ENCODE data around the gene PCF11.
"Not testable (repeated sequence)": the region's sequence is repeated elsewhere in the genome, so short reads cannot be mapped to it uniquely, and the experiment has no call there.

The PCF11 gene

DNA sequence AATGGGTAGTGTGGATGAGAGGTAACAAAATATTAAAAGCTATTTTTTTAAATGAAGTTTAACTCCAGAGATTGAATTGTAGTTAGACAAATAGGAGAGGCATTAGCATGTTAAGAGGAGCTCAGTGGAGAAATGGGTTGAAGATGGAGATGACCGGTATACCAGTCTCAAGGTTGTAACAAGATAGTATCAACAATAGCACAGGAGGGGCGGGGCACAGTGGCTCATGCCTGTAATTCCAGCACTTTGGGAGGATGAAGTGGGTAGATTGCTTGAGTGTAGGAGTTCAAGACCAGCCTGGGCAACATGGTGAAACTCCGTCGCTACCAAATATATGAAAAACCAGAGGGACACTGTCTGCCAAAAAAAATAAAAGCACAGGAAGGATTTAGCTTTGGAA lies 30.5 kb downstream of the PCF11 start:
- DNase-seq (ENCODE audit: insufficient read length, low spot score) (no peak), FAIRE-seq (no peak)

DNA sequence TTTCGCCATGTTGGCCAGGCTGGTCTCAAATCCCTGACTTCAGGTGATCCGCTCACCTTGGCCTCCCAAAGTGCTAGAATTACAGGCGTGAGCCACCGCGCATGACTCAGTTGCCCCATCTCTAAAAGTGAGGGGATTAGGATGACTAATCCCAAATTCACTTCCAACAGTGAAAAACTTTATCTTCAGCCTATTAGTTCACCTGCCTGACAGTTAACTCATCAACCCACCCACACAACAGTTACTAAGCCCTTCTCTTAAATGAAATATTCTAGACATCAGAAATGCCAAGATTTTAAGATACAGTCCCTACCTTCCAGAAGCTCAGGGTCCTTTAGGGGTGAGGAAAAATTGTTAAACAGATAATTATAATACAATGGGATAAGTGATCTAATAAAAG lies 34.6 kb downstream of the PCF11 start:
- FAIRE-seq = no peak

GRCh38 chr11:83191986-83192385 lies 35.1 kb downstream of the PCF11 start:
- DNase-seq (ENCODE audit: insufficient read length, low spot score) = no peak

More for the DNA sequence above, 34.6 kb downstream of the PCF11 start:
- no peak for DNase-seq (ENCODE audit: insufficient read length, low spot score)

DNA sequence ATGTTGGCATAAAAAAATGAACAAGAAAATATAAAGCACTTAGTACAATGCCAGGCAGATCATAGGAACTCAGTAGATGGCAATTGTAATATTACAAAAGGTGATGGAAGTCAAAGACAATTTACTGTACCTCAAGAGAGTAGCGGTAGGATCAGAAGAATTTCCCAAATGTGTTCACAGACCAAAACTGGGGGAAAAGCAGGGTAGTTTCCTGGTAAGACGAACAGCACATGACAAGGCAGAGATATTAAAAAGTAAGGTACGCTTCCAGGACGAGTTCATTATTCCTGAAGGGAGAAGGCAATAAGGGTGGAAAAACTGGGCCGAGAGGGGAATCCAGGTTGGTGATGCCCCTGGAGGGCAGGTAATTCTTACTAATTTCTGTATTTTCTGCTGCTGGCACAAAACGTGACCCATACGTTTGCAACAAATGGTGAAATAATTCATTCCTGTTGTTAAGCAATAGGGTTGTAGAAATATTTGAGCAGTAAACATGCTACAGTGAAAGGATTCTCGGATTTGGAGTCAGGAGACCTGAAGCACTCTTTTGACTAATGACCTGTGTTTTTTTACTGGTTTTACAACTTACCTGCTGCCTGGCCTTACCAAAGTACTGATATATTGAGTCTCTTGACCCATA lies 35.8 kb downstream of the PCF11 start:
- FAIRE-seq (no peak), DNase-seq (ENCODE audit: insufficient read length, low spot score) (no peak)

More at GRCh38 chr11:83191986-83192385, 35.1 kb downstream of the PCF11 start:
- FAIRE-seq = no peak

GRCh38 chr11:83193315-83194280 lies 36.7 kb downstream of the PCF11 start, which contains the start of gene ANKRD42:
ANKRD42 (plus strand) TSS chr11:83193712; CDS start chr11:83194671, 959 bp downstream.
- FAIRE-seq = peak; percentile 96
- peak; percentile 97 for DNase-seq (ENCODE audit: insufficient read length, low spot score)

DNA sequence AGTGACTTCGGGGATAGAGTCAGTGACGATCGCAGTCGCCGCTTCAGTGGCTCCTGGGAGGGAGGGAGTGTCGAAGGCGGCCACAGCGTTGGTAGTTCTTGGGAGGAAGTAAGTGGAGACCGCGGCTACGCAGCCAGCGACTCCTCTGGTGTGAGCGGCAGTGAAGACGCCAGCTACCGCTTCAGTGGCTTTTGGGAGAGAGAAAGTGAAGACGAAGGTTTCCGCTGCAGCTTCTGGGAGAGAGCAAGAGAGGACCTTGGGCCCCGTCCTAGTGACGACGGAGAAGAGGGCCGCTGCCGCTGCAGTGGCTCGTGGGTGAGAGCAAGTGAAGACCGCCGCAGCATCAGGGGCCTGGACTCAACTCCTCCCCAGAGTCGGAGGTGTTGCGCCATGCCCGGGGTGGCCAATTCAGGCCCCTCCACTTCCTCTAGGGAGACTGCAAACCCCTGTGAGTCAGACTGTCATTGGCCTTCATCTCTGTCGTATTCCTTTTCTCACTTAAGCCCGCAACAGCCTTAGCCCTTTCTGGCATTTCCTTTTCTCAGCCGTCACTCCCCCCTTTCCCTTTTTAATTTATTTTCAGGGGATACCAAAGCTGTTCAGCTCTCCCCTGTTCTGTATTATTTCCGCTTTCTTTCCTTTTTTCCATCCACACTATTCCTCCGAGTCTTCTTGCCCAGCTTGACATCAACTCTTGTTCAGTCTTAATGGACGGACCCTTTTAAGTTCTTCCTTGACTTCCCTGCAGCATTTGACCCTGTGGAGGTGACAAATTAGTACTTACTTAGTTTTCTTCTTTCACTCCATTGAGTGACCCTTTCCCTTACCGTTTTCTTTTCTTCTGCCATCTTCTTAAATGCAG lies 37.6 kb downstream of the PCF11 start:
- DNase-seq (ENCODE audit: insufficient read length, low spot score) = peak; percentile 64
- peak; percentile 26 for FAIRE-seq

DNA sequence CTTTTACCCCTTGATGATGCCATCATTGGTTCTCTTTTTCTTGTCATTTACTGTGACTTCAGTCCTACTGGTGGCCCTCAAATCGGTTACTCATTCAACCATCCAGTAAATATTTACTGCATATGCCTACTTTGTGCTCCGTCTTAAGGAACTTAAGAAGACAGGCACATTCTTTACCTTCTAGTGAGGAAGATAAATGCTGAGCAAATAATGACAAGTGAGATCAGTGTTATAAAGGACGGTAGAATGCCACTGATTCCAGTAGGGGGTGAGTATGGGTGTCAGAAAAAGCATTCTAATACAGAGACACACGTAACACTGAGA lies 38.2 kb downstream of the PCF11 start:
- no peak for FAIRE-seq
- peak; percentile 22 for DNase-seq (ENCODE audit: insufficient read length, low spot score)

- DNase-seq (ENCODE audit: insufficient read length, low spot score) (no peak), FAIRE-seq (no peak)
Observed at GRCh38 chr11:83195649-83196048, 38.7 kb downstream of the PCF11 start.

DNA sequence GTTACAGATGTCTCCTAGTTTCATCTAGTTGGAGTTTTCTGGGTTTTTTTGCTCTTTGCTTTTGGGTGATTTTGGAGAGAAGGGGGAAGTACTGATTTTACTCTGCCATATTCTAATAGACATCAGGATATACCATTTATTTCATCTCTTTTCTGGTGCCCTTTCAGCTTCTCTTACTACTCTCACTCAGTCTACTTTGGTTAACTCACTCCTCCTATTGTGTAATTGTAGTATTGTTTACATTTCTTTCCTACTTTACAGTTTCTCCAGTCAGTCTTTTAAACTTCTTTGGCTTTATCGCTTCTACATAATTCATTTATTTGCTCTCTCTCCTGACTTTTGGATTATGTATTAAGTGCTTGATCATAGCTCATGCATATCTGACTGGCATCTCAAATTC lies 43.1 kb downstream of the PCF11 start:
- FAIRE-seq (no peak), DNase-seq (ENCODE audit: insufficient read length, low spot score) (no peak)

- FAIRE-seq (peak; percentile 20), DNase-seq (ENCODE audit: insufficient read length, low spot score) (no peak)
Observed at GRCh38 chr11:83205608-83206185, 48.8 kb downstream of the PCF11 start.

DNA sequence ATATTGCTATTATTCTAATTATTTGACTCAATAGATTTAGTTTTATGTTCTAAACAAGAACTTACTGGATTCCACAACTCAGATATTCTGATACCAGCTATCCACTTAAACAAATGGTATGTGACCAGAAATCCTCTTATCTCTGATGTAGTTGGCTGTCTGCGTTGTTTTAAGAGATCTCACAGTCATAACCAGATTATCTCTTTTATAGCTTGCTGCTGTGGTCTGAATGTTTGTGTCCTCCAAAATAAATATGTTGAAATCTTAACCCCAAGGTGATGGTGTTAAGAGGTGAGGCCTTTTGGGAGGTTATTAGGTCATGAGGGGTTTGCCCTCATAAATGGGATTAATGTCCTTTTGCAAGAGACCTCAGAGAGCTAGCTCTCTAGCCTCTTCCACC lies 49.3 kb downstream of the PCF11 start:
- DNase-seq (ENCODE audit: insufficient read length, low spot score) = no peak
- no peak for FAIRE-seq

DNA sequence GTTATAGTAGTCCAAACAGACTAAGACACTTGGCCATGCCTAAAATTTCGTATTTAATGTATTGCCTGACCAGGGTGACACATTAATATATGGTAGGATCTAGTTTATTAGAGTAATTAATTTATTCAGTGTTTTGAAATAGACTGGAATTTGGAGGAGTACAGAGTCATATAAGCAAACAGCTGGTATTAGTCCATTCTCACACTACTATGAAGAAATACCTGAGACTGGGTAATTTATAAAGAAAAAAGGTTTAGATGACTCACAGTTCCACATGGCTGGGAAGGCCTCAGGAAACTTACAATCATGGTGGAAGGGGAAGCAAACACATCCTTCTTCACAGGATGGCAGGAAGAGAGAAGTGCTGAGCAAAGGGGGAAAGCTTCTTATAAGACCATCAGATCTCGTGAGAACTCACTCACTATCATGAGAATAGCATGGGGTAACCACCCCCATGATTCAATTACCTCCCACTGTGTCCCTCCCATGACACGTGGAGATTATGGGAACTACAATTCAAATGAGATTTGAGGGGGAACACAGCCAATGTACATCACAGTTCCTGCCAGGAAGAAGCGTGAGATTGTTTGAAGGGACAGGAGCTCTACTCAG lies 49.9 kb downstream of the PCF11 start:
- FAIRE-seq; DNase-seq (ENCODE audit: insufficient read length, low spot score): not testable (repeated sequence)

DNA sequence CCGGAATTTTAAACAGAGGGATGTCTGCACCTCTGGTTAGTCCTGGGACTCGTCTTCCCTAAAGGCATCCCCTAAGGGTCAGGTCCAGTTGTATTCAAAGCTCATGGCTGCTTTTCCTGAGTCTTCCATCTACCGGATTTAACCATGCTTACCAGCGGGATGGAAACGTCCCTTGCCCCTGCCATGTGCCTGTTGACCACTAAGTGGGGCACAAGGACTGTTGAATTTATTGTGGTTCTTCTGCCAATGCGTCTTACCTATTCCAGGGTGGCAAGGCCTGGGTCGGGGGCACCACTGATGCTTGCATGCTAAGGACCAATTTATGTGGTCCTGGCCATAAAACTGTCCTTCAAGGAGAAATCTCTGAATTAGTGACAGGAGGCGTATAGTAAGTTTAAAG lies 62.2 kb downstream of the PCF11 start:
- FAIRE-seq (no peak), DNase-seq (ENCODE audit: insufficient read length, low spot score) (no peak)

- no peak for DNase-seq (ENCODE audit: insufficient read length, low spot score)
Observed at GRCh38 chr11:83220260-83220659, 63.3 kb downstream of the PCF11 start.

DNA sequence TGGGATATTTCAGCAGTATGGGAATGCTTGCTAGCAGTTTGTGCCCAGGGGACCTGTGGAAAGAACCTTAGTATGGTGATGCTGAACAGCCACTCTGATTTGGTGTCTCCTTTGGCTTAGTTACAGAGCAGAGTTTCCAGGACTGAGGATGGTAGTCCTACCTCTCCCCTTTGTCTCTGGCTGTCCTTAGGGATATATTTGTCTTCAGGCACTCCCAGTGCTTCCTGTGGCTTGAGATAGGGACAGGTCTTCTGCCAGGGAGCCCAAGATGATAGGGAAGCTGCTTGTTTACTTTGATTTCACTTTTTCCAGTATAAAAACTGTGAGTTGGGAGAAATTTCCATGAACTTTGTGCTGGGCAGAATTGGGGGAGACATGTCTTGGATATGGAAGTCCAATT lies 64.8 kb downstream of the PCF11 start:
- FAIRE-seq (no peak), DNase-seq (ENCODE audit: insufficient read length, low spot score) (no peak)

More at GRCh38 chr11:83220260-83220659, 63.3 kb downstream of the PCF11 start:
- FAIRE-seq = no peak

DNA sequence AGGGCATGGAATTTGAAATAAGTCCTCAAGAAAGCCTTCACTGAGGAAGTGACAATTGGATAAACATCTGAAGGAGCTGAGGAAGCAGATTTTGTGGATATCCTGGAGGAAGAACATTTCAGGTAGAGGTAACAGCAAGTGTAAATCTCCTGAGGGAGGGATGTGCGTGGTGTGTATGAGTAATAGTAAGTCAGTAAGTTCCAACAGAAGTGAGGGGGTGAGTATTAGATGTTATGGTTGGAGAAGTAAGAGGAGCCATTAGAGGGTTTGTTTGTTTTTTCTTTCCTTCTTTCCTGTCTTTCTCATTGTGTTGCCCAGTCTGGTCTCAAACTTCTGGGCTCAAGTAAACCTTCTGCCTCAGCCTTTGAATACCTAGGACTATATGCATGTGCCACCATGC lies 65.6 kb downstream of the PCF11 start:
- no peak for FAIRE-seq
- DNase-seq (ENCODE audit: insufficient read length, low spot score) = no peak

DNA sequence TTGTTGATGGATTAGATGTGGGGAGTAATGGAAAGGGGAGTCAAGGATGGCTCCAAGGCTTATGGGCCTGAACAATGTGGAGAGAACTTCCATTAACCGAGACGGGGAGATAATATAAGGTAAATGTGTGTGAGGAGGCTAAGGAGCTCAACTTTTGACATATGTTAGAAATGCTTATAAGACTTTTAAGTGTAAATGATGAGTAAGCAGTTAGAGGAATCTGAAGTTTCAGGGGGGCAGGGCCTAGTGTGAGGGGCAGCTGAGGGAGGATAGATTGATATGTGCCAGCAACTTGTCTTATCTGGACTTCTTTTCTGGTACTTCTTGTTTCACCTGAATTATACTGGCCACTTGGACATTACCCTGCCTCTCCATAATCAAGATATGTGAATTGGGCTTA lies 66.5 kb downstream of the PCF11 start:
- FAIRE-seq (no peak), DNase-seq (ENCODE audit: insufficient read length, low spot score) (no peak)

- no peak for FAIRE-seq
- no peak for DNase-seq (ENCODE audit: insufficient read length, low spot score)
Observed at GRCh38 chr11:83235825-83236224, 78.9 kb downstream of the PCF11 start.
